Testis (tissue), 3 donors: ENCODE measurements around the gene VAV2. TPM values are rescaled to one million over a fixed set of nuclear protein-coding genes. Genes with fewer than 3 reads are reported as not detected.

Experiments used
- DNase-seq: peaks from one replicate; pipeline ENCODE4 v3.0.0-alpha.2; 2019
- H3K27ac ChIP-seq, 2 donors: fragments of 200-600 bp; sonication (generic); one replicate each; pipeline ENCODE4 v1.5.1; 2019
- H3K27me3 ChIP-seq: fragments of 200-600 bp; sonication (generic); one replicate; pipeline ENCODE4 v1.5.1; 2019
- H3K36me3 ChIP-seq: fragments of 200-600 bp; sonication (generic); one replicate; pipeline ENCODE4 v1.5.1; 2017; ENCODE audit warnings: low read depth; ENCODE audit errors: missing control alignments
- H3K4me1 ChIP-seq: fragments of 200-600 bp; sonication (generic); one replicate; pipeline ENCODE4 v1.5.1; 2019
- H3K4me3 ChIP-seq, 2 donors: fragments of 200-600 bp; sonication (generic); one replicate each; pipeline ENCODE4 v1.5.1; 2017 to 2019
- H3K9me3 ChIP-seq: fragments of 200-600 bp; sonication (generic); one replicate; pipeline ENCODE4 v1.5.1; 2017
- CTCF ChIP-seq, 3 experiments: fragments of 450-650 bp in 2 of 3; fragments of 200-600 bp in 1 of 3; sonication (generic) in 1 of 3; IDR thresholded peaks; one replicate each; pipeline ENCODE4 v1.5.1; 2016 to 2019; ENCODE audit warnings: antibody characterized with exemption in 3 of 3, mild to moderate bottlenecking in 2 of 3, moderate library complexity in 1 of 3
- POLR2A ChIP-seq: fragments of 450-650 bp; IDR thresholded peaks from one replicate; pipeline ENCODE4 v1.6.1; 2017; ENCODE audit warnings: antibody characterized with exemption, mild to moderate bottlenecking, moderate library complexity
- WGBS, 2 donors: methylation state at CpG; one replicate each; pipeline ENCODE4 v1.1.5; 2018; 5-methylcytosine and 5-hydroxymethylcytosine counted together
- intact Hi-C: fragments of 100-400 bp; cut with DNase I; formaldehyde crosslinking; loops from one replicate; pipeline ENCODE4 v1.15.1; 2023; ENCODE audit warnings: low total_unique reads
- polyA plus RNA-seq: library from polyadenylated mRNA; stranded (reverse); fragments of 350-450 nt; fragmentation: Illumina TruSeq; extraction: RNeasy Lipid Tissue Mini Kit (QIAGEN cat#74804); gene quantifications from one replicate; pipeline ENCODE4 v1.2.3, GENCODE V29; 2014; ENCODE audit warnings: low read depth, low replicate concordance; ENCODE audit not compliant: insufficient read depth
- total RNA-seq, 2 donors: library from RNA; depleted of rRNA; stranded (reverse); fragments of >200 nt; gene quantifications; one replicate each; pipeline ENCODE4 v1.2.3, GENCODE V29; 2016

The VAV2 gene
- total and polyA plus RNA-seq, 3 donors from 2014 or later, result 11.0 to 14.1 (median 12.2) TPM

- no peak for DNase-seq
- TF ChIP-seq CTCF (IDR thresholded peaks at IDR 0.05) (no peak), POLR2A (no peak)
- 82 to 90% methylated on average over 29 of the region's 29 CpGs for WGBS, 2 donors
- intact Hi-C loops, result no loop called here
- Histone ChIP-seq H3K4me1 (peaks cover 15% of the 10 kb centered on the region), H3K27me3 (no peaks in the 10 kb centered on the region), H3K4me3 (no peak overlapping the region), H3K36me3 (no peaks in the 10 kb centered on the region), H3K9me3 (no peaks in the 10 kb centered on the region), H3K27ac (no peak overlapping the region)
Measured at GRCh38 chr9:134030821-134031470, 38.8 kb upstream of the VAV2 start.

GRCh38 chr9:134029248-134030226, 37.4 kb upstream of the VAV2 start:
- Histone ChIP-seq H3K4me3 (no peak overlapping the region), H3K9me3 (no peaks in the 10 kb centered on the region), H3K4me1 (peaks cover 15% of the 10 kb centered on the region), H3K27me3 (no peaks in the 10 kb centered on the region), H3K27ac (no peak overlapping the region), H3K36me3 (no peaks in the 10 kb centered on the region)
- intact Hi-C loops, result no loop called here
- WGBS, 2 donors, result 87% methylated on average over 14 to 21 of the region's 21 CpGs
- no peak for TF ChIP-seq CTCF (IDR thresholded peaks at IDR 0.05)
- TF ChIP-seq POLR2A, result no peak
- DNase-seq, result no peak

- H3K27ac ChIP-seq, result no peak overlapping the region
- TF ChIP-seq CTCF (IDR thresholded peaks at IDR 0.05), result no peak
- no peak for TF ChIP-seq POLR2A
- H3K27me3 ChIP-seq, result no peaks in the 10 kb centered on the region
- H3K4me3 ChIP-seq, result no peak overlapping the region
- DNase-seq, result peak; percentile 59
- H3K4me1 ChIP-seq, result peaks cover 15% of the 10 kb centered on the region
- H3K9me3 ChIP-seq, result no peaks in the 10 kb centered on the region
- H3K36me3 ChIP-seq, result no peaks in the 10 kb centered on the region
- intact Hi-C loops, result no loop called here
- WGBS, 2 donors, result 58 to 62% methylated on average over 20 to 22 of the region's 22 CpGs
Measured at GRCh38 chr9:134028575-134029247, 36.6 kb upstream of the VAV2 start.

DNA sequence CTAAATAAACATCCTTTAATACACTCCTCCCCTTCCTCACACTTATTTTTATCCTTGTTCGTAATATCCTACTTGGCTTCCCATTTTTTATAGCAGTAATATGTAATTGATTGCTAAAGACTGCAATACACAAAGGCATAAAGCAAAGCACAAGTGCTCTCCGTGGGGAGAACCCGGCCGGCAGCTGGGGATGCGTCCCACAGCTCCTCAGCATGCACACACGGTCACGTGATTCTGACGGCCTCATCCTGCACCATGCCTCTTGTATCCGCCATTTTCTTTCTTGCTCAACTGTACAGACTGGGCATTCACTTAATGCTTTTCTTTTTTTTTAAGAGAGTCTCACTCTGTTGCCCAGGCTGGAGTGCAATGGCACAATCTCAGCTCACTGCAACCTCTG, 36.0 kb upstream of the VAV2 start:
- no peak overlapping the region for H3K4me3 ChIP-seq
- no peak for DNase-seq
- no peak overlapping the region for H3K27ac ChIP-seq
- H3K9me3 ChIP-seq, result no peaks in the 10 kb centered on the region
- WGBS, 2 donors, result 90 to 95% methylated on average over 9 of the region's 9 CpGs
- TF ChIP-seq CTCF (IDR thresholded peaks at IDR 0.05) (no peak), POLR2A (no peak)
- intact Hi-C loops, result no loop called here
- no peaks in the 10 kb centered on the region for H3K27me3 ChIP-seq
- no peaks in the 10 kb centered on the region for H3K36me3 ChIP-seq
- H3K4me1 ChIP-seq, result peaks cover 15% of the 10 kb centered on the region
